AG04450 (cell line): Measurements from ENCODE around the gene KNL1. TPM values are rescaled to one million over a fixed set of nuclear protein-coding genes. Genes with fewer than 3 reads are reported as not detected.

Experiments
- CTCF ChIA-PET: fragments of 300-600, 350-600 bp; formaldehyde crosslinking; extraction: SDS; loops from one replicate; lab custom pipeline; 2022; ENCODE audit warnings: antibody characterized with exemption, inconsistent platforms; lab: Charles Lee
- POLR2A ChIA-PET: fragments of 350-600 bp; formaldehyde crosslinking; extraction: SDS; loops from one replicate; lab custom pipeline; 2021; ENCODE audit warnings: antibody characterized with exemption, inconsistent platforms; lab: Yijun Ruan, JAX
- DNase-seq: peaks from one replicate; pipeline ENCODE4 v3.0.0-alpha.2; 2011; ENCODE audit warnings: low read depth, low spot score
- H3K27ac ChIP-seq: one replicate; pipeline ENCODE4 v1.5.1; 2012; ENCODE audit warnings: low read depth, low read length, control low read depth
- H3K27me3 ChIP-seq: one replicate; pipeline ENCODE4 v1.6.0; 2012; ENCODE audit warnings: low read length; ENCODE audit not compliant: control insufficient read depth, insufficient read depth
- H3K4me3 ChIP-seq: 2 replicates; pipeline ENCODE4 v1.5.1; 2011; ENCODE audit warnings: mild to moderate bottlenecking, low read depth, low read length, control low read depth
- H3K9me3 ChIP-seq: 2 replicates; pipeline ENCODE4 v1.5.1; 2012; ENCODE audit warnings: low read length; ENCODE audit not compliant: control insufficient read depth, insufficient read depth
- CTCF ChIP-seq: IDR thresholded peaks from 2 replicates; pipeline ENCODE4 v1.5.1; 2011; ENCODE audit warnings: low read depth, low read length, control low read depth, inconsistent platforms
- polyA minus RNA-seq: library from RNA; depleted of rRNA, polyadenylated mRNA; stranded (reverse); fragments of >200 nt; gene quantifications from 2 replicates; pipeline ENCODE4 v1.2.3, GENCODE V29; 2011; rRNA and poly(A)+ RNA removed
- polyA plus RNA-seq: library from polyadenylated mRNA; depleted of rRNA; stranded (reverse); fragments of >200 nt; gene quantifications from 2 replicates; pipeline ENCODE4 v1.2.3, GENCODE V29; 2011; rRNA removed

The KNL1 gene
- polyA plus RNA-seq (3.0 and 5.6 TPM in 2 replicates), polyA minus RNA-seq (3.2 and 9.1 TPM in 2 replicates)

- DNase-seq = peak; percentile 88
- ChIA-PET POLR2A (interaction anchor here (0.7 kb wide), 1 partner anchor 253 kb away, joined by 5 read pairs; no protein-coding TSS in a partner anchor), CTCF (interaction anchor here (0.6 kb wide), 2 partner anchors 19 to 86 kb away, joined by 3 to 5 read pairs; no protein-coding TSS in a partner anchor)
- Histone ChIP-seq H3K9me3 (no peaks in the 10 kb centered on the region), H3K4me3 (peak within 1 kb of the TSS; percentile 84), H3K27ac (peak within 1 kb of the TSS; percentile 92), H3K27me3 (no peaks in the 10 kb centered on the region)
- no peak for TF ChIP-seq CTCF
Measured at GRCh38 chr15:40593588-40594428, at the start of gene KNL1. Gene KNL1, plus strand, starts transcription at chr15:40594249. Its CDS starts 8,683 bp downstream, at chr15:40602932.

- TF ChIP-seq CTCF = no peak
- ChIA-PET POLR2A (no interaction called here), CTCF (interaction anchor here (1.0 kb wide), 1 partner anchor 44 kb away, joined by 3 read pairs; no protein-coding TSS in a partner anchor)
- Histone ChIP-seq H3K27me3 (no peaks in the 10 kb centered on the region), H3K27ac (no peak overlapping the region), H3K9me3 (no peaks in the 10 kb centered on the region), H3K4me3 (no peak overlapping the region)
- no peak for DNase-seq
Measured at GRCh38 chr15:40545457-40545856, 48.6 kb upstream of the KNL1 start.

GRCh38 chr15:40548610-40549009, 45.4 kb upstream of the KNL1 start:
- no peak for DNase-seq
- no peak overlapping the region for H3K27ac ChIP-seq
- H3K4me3 ChIP-seq = no peak overlapping the region
- POLR2A ChIA-PET = no interaction called here
- no peaks in the 10 kb centered on the region for H3K9me3 ChIP-seq
- TF ChIP-seq CTCF = no peak
- H3K27me3 ChIP-seq = no peaks in the 10 kb centered on the region
- CTCF ChIA-PET = no interaction called here

GRCh38 chr15:40549894-40550293, 44.2 kb upstream of the KNL1 start:
- DNase-seq = no peak
- CTCF ChIA-PET = interaction anchor here (0.9 to 1.3 kb wide), 2 partner anchors 43 to 309 kb away, joined by 3 read pairs; no protein-coding TSS in a partner anchor
- Histone ChIP-seq H3K27ac (no peak overlapping the region), H3K9me3 (no peaks in the 10 kb centered on the region), H3K27me3 (no peaks in the 10 kb centered on the region), H3K4me3 (no peak overlapping the region)
- no peak for TF ChIP-seq CTCF
- POLR2A ChIA-PET = interaction anchor here (0.5 kb wide), 1 partner anchor 15 kb away, joined by 3 read pairs; the partner anchor contains the start of gene CCDC32
